ENCODE data around the gene GLYATL1.
"Not testable (repeated sequence)": the region's sequence is repeated elsewhere in the genome, so short reads cannot be mapped to it uniquely, and the experiment has no call there.

Gene GLYATL1

DNA sequence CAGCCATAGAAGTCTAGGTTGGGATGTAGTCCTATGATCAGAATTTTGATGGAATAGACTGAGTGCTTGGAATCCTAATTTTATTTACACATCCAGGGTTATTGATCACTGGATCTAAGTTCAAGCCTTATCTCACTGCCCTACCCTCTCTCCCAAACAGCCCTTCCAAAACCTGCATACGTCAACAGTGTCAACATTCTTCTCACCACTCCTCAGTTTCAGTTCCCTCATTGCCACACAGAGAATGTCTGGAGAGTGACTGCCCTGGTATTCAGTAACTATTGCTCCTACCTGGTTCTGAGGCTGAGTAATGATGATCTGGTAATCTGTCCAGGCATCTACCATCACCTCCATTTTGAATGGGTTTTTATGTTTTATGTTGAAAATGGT, 60.0 kb downstream of the GLYATL1 start:
- DNase-seq: no peak

DNA sequence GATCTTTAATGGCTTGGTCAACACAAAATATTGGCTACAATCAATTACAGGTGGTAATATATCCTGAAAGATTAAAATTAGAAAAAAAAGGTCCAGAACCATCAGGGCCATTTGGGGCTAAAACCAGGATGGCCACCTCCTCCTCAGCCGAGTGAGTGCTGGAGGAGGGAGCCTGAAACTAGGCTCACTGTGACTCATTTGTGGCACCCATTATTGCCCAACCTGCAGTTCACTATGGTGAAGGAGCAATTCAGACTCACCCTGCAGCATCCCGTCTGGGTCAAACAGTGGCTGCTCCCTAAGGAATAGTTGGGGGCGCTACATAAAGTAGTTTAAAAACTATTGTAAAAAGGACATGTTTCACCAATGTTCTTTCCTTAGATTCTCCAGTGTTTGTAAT, 60.7 kb downstream of the GLYATL1 start:
- no peak for DNase-seq

DNA sequence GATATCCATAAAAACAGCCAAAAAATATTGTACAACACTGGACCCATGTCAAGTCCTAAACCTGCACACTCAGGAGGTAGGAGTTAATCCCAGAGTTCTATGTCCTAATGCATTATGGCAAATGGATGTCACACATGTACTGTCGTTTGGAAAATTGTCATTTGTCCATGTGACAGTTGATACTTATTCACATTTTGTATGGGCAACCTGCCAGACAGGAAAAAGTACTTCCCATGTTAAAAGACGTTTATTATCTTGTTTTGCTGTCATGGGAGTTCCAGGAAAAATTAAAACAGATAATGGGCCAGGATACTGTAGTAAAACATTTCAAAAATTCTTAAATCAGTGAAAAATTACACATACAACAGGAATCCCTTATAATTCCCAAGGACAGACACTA, 62.7 kb downstream of the GLYATL1 start:
- DNase-seq: not testable (repeated sequence)
